Measurements from ENCODE around the gene TERF2IP. TPM values are rescaled to one million over a fixed set of nuclear protein-coding genes. Genes with fewer than 3 reads are reported as not detected.
A peak's percentile ranks its signal among the peaks of the same experiment; 100 is the strongest.

Gene TERF2IP
- total and polyA plus RNA-seq, 9 of the 15 experiments (the other 6 are each of a cell fraction or from before 2014, with no cell fraction given), result 14.5 to 64.2 (median 47.0) TPM

DNA sequence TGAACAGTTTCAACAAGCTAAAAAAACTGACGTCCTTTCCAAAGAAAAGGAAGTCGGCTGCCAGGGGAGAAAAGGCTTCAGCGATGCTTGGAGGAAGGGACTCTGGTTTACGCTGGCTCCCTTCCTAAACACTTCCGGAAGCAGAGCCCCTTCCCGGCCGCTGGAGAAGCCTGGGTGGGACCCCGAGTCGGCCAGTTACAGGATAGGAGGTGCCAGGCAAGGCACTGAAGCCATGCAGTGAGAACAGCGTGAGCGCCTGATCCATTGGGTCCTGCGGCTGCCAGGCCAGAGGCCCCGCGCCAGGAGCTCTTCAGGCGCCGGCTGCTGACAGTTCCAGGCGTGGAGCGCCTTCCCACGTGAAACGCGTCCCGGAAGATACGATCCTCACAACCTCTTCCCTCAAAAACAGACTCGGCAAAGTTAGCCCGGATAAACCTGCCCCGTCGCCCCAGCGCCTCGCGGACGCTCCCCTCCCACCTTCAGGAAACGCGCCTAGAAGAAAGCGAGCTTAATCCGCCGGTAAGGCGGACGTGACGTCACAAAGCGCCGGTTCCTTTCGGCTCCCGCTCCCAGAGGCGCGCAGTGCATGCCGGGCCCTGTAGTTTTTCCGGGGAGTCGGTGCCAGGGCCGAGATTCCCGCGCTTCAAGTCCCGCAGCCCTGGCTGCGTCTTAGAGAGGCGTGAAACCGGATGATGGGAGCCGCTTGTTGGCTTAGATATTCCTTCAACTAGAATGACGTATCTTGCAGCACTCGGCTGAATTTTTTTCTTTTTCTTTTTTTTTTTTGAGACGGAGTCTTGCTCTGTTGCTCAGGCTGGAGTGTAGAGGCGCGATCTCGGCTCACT lies 24.6 kb upstream of the TERF2IP start, which contains the start of gene ADAT1 (continued):
- TF ChIP-seq PTRF (tag; IDR thresholded peaks at IDR 0.05) (no peak), GABPB2 (CRISPR knock-in tag; conservative IDR thresholded peaks at IDR 0.05) (no peak), SRSF1 (IDR thresholded peaks at IDR 0.05; ENCODE audit: low read depth, low read length) (no peak), L3MBTL2 (IDR thresholded peaks at IDR 0.05) (peak; percentile 94), NFYB (IDR thresholded peaks at IDR 0.05; ENCODE audit: extremely low read depth, insufficient read length) (no peak), FOSL1 (tag; conservative IDR thresholded peaks at IDR 0.05) (no peak; the same call in 1 of the 2 replicates), TCF3 (CRISPR knock-in tag; IDR thresholded peaks at IDR 0.05) (no peak), KLF10 (CRISPR knock-in tag; IDR thresholded peaks at IDR 0.05) (no peak), ZNF224 (CRISPR knock-in tag; IDR thresholded peaks at IDR 0.05) (no peak), BRF1 (IDR thresholded peaks at IDR 0.05; ENCODE audit: borderline replicate concordance, extremely low read depth, insufficient read length) (no peak), MAX (CRISPR knock-in tag; IDR thresholded peaks at IDR 0.05) (peak; percentile 81), SMC3 (conservative IDR thresholded peaks at IDR 0.05; ENCODE audit: insufficient read depth, low read depth, low read length) (no peak), FUS (optimal IDR thresholded peaks at IDR 0.05; ENCODE audit: low read depth, low read length) (no peak), SIRT6 (IDR thresholded peaks at IDR 0.05; ENCODE audit: low read depth, low read length) (no peak), HMG20B (CRISPR knock-in tag; IDR thresholded peaks at IDR 0.05) (no peak), CTBP1 (IDR thresholded peaks at IDR 0.05; ENCODE audit: borderline replicate concordance) (peak; percentile 45; the same call in 1 of the 2 replicates), STAT5B (CRISPR knock-in tag; IDR thresholded peaks at IDR 0.05) (no peak), SMARCE1 (IDR thresholded peaks at IDR 0.05) (no peak; the same call in 1 of the 2 replicates), CHD1 (IDR thresholded peaks at IDR 0.05; ENCODE audit: low read length) (no peak), JUND (IDR thresholded peaks at IDR 0.05; ENCODE audit: borderline replicate concordance, low read depth, low read length) (peak; percentile 72; the same call in 1 of the 2 replicates), JUND (tag; IDR thresholded peaks at IDR 0.05; ENCODE audit: borderline replicate concordance, low read depth, low read length) (peak; percentile 70; the same call in 1 of the 3 replicates), RBBP5 (IDR thresholded peaks at IDR 0.05; ENCODE audit: borderline replicate concordance, insufficient read depth, low read length, poor library complexity, severe bottlenecking) (peak; percentile 85), ZNF263 (CRISPR knock-in tag; IDR thresholded peaks at IDR 0.05; ENCODE audit: borderline replicate concordance) (no peak), PRDM10 (IDR thresholded peaks at IDR 0.05; ENCODE audit: partially characterized antibody) (no peak)

All from K562 (cell line).